K562 (cell line): ENCODE data around the gene MOB1A. TPM values are rescaled to one million over a fixed set of nuclear protein-coding genes. Genes with fewer than 3 reads are reported as not detected.

Experiments
- DIDO1 ChIP-seq: fragments of 450-650 bp; IDR thresholded peaks from 2 replicates; pipeline ENCODE4 v1.6.1; 2016; ENCODE audit warnings: low read depth, missing biosample characterization, missing genetic modification characterization
- FOXM1 ChIP-seq, 2 experiments: fragments of 450-650 bp in 1 of 2; sonication (generic) in 1 of 2; formaldehyde crosslinking in 1 of 2; IDR thresholded peaks; 2 replicates each; pipeline versions ENCODE4 v1.6.1 to v1.9.0; 2017 to 2022; ENCODE audit warnings: low read depth in 2 of 2, mild to moderate bottlenecking in 2 of 2, missing genetic modification reagents in 1 of 2, moderate library complexity in 1 of 2
- NFE2 ChIP-seq: IDR thresholded peaks from 2 replicates; pipeline ENCODE4 v1.6.1; 2014; ENCODE audit warnings: antibody characterized with exemption, low read depth
- NRF1 ChIP-seq, 2 experiments: fragments of 450-650 bp; IDR thresholded peaks in 1 of 2; conservative IDR thresholded peaks in 1 of 2; 2 replicates each; pipeline ENCODE4 v1.6.1; 2014; ENCODE audit warnings: mild to moderate bottlenecking in 2 of 2
- PPARD ChIP-seq: fragments of 250-450 bp; sonication (Bioruptor Pico); IDR thresholded peaks from 2 replicates; pipeline ENCODE4 v1.8.0; 2022; ENCODE audit warnings: inconsistent platforms, mild to moderate bottlenecking, moderate library complexity
- RAD21 ChIP-seq, 2 experiments: fragments of 250-450 bp in 1 of 2; fragments of 450-650 bp in 1 of 2; sonication (Bioruptor Pico) in 1 of 2; formaldehyde crosslinking in 1 of 2; IDR thresholded peaks in 1 of 2; conservative IDR thresholded peaks in 1 of 2; 2 replicates each; pipeline versions ENCODE4 v1.4.0 to v1.8.0; 2020 to 2022; ENCODE audit warnings: mild to moderate bottlenecking in 2 of 2, moderate library complexity in 1 of 2
- RNF2 ChIP-seq: sonication (generic); IDR thresholded peaks from 2 replicates; pipeline ENCODE4 v1.6.1; 2016
- TAL1 ChIP-seq: fragments of 450-650 bp; IDR thresholded peaks from 2 replicates; pipeline ENCODE4 v1.6.1; 2016; ENCODE audit warnings: mild to moderate bottlenecking
- VEZF1 ChIP-seq: fragments of 200-800 bp; sonication (Bioruptor generic); IDR thresholded peaks from 2 replicates; pipeline ENCODE4 v1.6.1; 2017; ENCODE audit warnings: missing genetic modification characterization, missing compliant biosample characterization
- ZNF655 ChIP-seq: fragments of 250-450 bp; sonication (Bioruptor Pico); IDR thresholded peaks from 2 replicates; pipeline ENCODE4 v1.5.0; 2021
- ZNF766 ChIP-seq: fragments of 200-800 bp; sonication (Bioruptor generic); conservative IDR thresholded peaks from 2 replicates; pipeline ENCODE4 v1.6.1; 2016; ENCODE audit warnings: missing genetic modification characterization, missing compliant biosample characterization
- polyA plus RNA-seq, 8 experiments: library from polyadenylated mRNA; depleted of rRNA in 4 of 8; stranded (reverse) in 5 of 8; unstranded in 3 of 8; fragments of >200 nt; fragmentation: Nextera tagmentation in 2 of 8; fragmentation: Illumina TruSeq in 1 of 8; extraction: Ambion mirVana in 2 of 8; extraction: Trizol in 1 of 8; gene quantifications; 2 replicates each; pipeline versions ENCODE4 v1.2.1 to v1.2.3, GENCODE V29; 2011 to 2014; ENCODE audit warnings: inconsistent platforms in 1 of 8, missing spikeins in 1 of 8
- total RNA-seq, 7 experiments: library from RNA; depleted of rRNA in 6 of 7; stranded (reverse); fragments of >200 nt in 6 of 7; fragmentation: Illumina TruSeq in 2 of 7; extraction: Trizol in 2 of 7; gene quantifications; 2 replicates each; pipeline versions ENCODE4 v1.2.1 to v1.2.3, GENCODE V29; 2011 to 2021; ENCODE audit warnings: low replicate concordance in 1 of 7
- TF ChIP-seq, protein P1 (sequence below): IDR thresholded peaks from 2 replicates; pipeline ENCODE4 v1.6.1; 2012; ENCODE audit warnings: low read depth, low read length, improper control_type of control experiment, borderline replicate concordance
- TF ChIP-seq, protein P2 (sequence below), 2 experiments: fragments of 450-650 bp; IDR thresholded peaks; 2 replicates each; pipeline ENCODE4 v1.6.1; 2016; ENCODE audit warnings: mild to moderate bottlenecking in 2 of 2, borderline replicate concordance in 1 of 2, low read depth in 1 of 2, moderate library complexity in 1 of 2

Gene MOB1A
- total and polyA plus RNA-seq, 9 of the 15 experiments (the other 6 are each of a cell fraction or from before 2014, with no cell fraction given), result 24.8 to 100 (median 60.2) TPM

DNA sequence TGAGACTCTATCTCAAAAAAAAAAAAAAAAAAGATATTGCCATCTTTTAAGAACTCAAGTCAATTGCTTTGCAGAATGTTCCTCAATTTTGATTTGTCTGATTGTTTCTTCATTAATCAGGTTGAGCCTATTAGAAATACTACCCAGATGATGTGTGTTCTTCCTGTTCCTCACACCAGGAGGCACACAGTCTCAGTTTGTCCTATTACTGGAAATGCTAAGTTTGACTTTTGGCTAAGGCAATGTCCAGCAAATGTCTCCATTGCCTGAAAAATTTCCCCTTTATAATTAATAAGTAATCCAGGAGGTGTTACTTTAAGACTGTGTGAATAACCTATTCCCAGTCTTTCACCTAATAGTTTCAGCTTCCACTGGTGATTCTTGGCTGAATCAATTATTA is 59.3 kb downstream of the MOB1A start (continued):
- no peak for TF ChIP-seq VEZF1 (CRISPR knock-in tag)
- TF ChIP-seq RNF2, result no peak
- no peak for TF ChIP-seq PPARD (CRISPR knock-in tag)
- no peak for TF ChIP-seq DIDO1 (tag)
- TF ChIP-seq, protein P1, sequence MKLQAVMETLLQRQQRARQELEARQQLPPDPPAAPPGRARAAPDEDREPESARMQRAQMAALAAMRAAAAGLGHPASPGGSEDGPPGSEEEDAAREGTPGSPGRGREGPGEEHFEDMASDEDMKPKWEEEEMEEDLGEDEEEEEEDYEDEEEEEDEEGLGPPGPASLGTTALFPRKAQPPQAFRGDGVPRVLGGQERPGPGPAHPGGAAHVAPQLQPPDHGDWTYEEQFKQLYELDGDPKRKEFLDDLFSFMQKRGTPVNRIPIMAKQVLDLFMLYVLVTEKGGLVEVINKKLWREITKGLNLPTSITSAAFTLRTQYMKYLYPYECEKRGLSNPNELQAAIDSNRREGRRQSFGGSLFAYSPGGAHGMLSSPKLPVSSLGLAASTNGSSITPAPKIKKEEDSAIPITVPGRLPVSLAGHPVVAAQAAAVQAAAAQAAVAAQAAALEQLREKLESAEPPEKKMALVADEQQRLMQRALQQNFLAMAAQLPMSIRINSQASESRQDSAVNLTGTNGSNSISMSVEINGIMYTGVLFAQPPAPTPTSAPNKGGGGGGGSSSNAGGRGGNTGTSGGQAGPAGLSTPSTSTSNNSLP, result no peak
- TF ChIP-seq ZNF655, result no peak
- no peak for TF ChIP-seq FOXM1 (IDR thresholded peaks at IDR 0.05; ENCODE audit: low read depth)
- TF ChIP-seq FOXM1 (CRISPR knock-in tag; IDR thresholded peaks at IDR 0.05; ENCODE audit: low read depth), result no peak
- peak in 1 of 2 experiments; percentile 29; a peak in 2 of 4 replicates for TF ChIP-seq RAD21 (CRISPR knock-in tag; conservative IDR thresholded peaks at IDR 0.05 in 1 of 2, IDR thresholded peaks at IDR 0.05 in 1 of 2)
- TF ChIP-seq, protein P2, sequence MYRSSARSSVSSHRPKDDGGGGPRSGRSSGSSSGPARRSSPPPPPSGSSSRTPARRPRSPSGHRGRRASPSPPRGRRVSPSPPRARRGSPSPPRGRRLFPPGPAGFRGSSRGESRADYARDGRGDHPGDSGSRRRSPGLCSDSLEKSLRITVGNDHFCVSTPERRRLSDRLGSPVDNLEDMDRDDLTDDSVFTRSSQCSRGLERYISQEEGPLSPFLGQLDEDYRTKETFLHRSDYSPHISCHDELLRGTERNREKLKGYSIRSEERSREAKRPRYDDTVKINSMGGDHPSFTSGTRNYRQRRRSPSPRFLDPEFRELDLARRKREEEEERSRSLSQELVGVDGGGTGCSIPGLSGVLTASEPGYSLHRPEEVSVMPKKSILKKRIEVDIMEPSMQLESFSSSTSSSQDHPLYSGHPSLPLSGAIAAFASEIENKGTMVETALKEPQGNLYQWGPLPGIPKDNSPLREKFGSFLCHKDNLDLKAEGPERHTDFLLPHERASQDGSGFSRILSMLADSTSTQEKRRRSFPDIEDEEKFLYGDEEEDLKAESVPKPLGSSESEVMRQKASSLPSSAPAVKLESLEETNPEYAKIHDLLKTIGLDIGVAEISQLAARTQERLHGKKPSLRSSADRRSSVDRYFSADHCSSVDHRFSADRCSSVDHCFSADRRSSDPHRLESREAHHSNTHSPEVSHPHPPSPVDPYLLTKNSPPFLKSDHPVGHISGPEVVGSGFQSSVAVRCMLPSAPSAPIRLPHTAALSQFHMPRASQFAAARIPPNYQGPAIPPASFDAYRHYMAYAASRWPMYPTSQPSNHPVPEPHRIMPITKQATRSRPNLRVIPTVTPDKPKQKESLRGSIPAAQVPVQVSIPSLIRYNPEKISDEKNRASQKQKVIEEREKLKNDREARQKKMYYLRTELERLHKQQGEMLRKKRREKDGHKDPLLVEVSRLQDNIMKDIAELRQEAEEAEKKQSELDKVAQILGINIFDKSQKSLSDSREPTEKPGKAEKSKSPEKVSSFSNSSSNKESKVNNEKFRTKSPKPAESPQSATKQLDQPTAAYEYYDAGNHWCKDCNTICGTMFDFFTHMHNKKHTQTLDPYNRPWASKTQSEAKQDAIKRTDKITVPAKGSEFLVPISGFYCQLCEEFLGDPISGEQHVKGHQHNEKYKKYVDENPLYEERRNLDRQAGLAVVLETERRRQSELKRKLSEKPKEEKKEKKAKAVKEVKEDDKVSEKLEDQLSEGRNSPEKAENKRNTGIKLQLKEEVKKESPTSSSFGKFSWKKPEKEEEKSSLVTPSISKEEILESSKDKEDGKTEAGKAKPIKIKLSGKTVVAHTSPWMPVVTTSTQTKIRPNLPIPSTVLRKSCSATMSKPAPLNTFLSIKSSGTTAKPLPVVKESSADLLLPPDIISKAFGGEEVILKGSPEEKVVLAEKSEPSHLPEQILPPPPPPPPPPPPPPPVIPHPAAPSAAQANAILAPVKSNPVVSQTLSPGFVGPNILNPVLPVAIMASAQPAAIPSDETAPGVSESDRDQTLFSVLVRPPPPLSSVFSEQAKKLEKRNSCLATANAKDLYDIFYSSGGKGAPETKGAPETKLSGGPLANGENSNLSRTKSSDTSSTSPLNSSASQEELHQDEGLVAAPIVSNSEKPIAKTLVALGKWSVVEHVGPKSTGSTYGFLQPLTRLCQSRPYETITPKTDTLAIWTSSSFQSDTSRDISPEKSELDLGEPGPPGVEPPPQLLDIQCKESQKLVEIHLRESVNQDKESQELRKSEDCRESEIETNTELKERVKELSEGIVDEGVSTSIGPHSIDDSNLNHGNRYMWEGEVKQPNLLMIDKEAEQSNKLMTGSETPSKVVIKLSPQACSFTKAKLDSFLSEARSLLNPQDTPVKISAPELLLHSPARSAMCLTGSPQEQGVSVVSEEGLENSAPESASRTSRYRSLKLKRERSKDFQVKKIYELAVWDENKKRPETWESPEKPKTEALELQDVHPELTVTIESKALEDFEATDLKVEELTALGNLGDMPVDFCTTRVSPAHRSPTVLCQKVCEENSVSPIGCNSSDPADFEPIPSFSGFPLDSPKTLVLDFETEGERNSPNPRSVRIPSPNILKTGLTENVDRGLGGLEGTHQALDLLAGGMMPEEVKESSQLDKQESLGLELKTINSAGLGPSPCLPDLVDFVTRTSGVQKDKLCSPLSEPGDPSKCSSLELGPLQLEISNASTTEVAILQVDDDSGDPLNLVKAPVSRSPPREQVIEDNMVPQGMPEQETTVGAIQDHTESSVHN (IDR thresholded peaks at IDR 0.05; ENCODE audit: borderline replicate concordance in 1 of 2, low read depth in 1 of 2), result no peak
- no peak for TF ChIP-seq ZNF766 (CRISPR knock-in tag)
- no peak for TF ChIP-seq TAL1
- TF ChIP-seq NRF1 (conservative IDR thresholded peaks at IDR 0.05 in 1 of 2, IDR thresholded peaks at IDR 0.05 in 1 of 2), result no peak
- TF ChIP-seq NFE2, result no peak
